T47D (cell line): Measurements from ENCODE around the gene TPP1.

Source experiments
- DNase-seq, 2 experiments: peaks; one replicate each; pipeline versions ENCODE4 v3.0.0 to v3.0.0-alpha.2; 2011 to 2012; ENCODE audit warnings: low read depth in 1 of 2, low spot score in 1 of 2
- JUND ChIP-seq: IDR thresholded peaks from 2 replicates; pipeline ENCODE4 v1.6.1; 2012; ENCODE audit warnings: low read depth
- in situ Hi-C: cut with HindIII; loops from 2 replicates; pipeline ENCODE4 v1.10.0; 2016; ENCODE audit warnings: low sequenced_read_pairs, low pct_unique_long_range_greater_than_20kb

TPP1 gene

DNA sequence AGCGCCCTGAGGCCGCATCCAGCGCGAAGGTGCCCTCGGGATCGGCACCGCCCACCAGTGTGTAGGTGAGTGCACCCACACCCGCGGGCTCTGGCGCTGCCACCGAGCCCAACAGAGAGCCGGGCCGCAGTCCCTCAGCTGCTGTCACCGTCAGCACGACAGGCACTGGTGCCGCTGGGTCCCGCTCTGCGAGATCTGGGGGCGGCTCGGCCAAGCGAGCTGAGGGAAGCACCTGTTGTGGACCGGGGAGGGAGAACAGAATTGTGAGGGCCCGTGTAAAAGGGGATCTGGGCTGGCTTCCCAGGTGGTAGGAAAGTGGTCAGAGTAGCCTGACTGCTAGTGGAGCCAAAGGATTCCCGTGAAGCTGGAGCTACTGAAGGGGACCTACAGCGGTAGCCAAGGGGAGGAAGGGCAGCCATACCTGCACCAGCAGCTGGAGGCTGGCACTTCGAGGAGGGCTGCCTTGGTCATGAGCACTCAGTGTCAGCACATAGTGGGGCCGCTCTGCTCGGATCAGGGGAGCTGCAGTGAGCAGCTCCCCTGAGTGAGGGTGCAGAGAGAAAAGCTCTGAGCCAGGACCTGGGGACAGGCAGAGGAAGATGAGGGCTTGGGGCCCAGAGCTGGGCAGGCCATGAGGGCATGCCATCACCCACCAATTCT lies 11.5 kb upstream of the TPP1 start:
- in situ Hi-C loops, result no loop called here
- DNase-seq, result no peak
- no peak for TF ChIP-seq JUND

DNA sequence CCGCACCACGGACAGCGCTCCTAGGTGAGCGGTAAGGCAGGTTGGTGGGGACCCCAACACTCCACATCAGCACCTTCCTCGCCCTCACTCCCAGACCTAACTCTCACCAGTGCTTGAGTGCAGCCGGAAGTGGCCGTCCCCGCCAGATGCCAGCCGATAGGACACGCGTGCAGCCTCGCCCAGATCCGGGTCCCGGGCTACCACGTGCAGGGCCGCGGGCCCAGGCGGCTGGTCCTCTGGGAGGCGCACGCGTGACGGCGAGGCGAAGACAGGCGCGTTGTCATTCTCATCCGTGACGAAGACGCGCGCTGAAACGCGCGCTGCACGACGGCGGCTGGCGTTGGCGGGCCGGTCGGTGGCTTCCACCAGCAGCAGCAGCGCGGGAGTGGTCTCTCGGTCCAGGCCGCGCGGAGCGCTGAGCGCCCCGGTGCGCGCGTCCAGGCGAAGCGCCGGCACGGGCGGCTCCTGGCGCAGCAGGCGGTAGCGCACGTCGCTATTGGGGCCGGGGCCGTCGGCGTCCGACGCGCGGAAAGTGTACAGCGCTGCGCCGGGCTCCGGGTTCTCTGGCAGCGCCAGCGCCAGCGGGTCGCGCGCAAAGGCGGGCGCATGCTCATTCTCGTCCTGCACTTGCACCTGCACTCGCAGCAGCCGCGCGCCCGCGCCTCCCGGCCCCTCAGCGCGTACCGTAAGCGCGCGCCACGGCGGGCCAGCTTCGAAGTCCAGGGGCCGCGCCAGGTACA lies 10.8 kb upstream of the TPP1 start:
- DNase-seq, result no peak
- TF ChIP-seq JUND, result no peak
- in situ Hi-C loops, result no loop called here

DNA sequence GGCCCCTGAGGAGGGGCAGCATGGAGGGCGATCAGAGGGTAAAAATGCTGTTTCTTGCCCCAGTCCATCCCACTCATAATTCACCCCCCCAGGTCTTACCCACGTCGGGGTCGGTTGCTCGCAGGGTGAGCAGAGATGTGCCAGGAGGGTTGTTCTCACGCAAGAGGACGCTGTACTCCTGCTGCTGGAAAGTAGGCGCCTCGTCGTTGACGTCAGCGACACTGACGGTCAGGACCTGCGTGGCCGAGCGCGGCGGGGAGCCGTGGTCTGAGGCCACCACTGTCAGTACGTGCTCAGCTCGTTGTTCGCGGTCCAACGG lies 10.3 kb upstream of the TPP1 start:
- in situ Hi-C loops, result no loop called here
- DNase-seq, result no peak
- TF ChIP-seq JUND, result no peak

GRCh38 chr11:6628526-6628925 lies 9.3 kb upstream of the TPP1 start:
- no peak for TF ChIP-seq JUND
- in situ Hi-C loops, result no loop called here
- DNase-seq, result no peak

DNA sequence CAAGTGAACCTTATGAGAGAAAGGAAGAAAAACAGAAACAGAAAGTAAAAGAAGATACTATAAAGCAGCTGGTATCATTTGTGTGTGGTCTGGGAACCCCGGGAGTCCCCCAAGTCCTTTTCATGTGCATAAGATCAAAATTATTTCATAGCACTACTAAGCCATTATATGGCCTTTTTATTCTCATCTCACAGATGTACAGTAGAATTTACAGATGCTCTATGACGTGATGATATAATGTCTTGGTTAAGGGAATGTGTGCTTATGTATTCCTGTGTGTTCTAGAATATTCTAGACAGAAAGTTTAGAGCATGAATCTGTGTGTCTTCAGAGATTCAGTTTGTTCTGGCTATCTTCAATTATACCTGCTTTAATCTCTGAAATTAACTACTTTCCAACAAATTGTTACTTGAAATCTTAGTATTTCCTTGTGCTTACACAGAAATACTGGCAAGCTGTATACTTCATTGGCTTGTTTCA lies 8.6 kb upstream of the TPP1 start:
- TF ChIP-seq JUND, result no peak
- in situ Hi-C loops, result no loop called here
- no peak for DNase-seq

- no peak for DNase-seq
- no peak for TF ChIP-seq JUND
- in situ Hi-C loops, result no loop called here
Measured at GRCh38 chr11:6626971-6627761, 7.9 kb upstream of the TPP1 start.

GRCh38 chr11:6625832-6626420 lies 6.7 kb upstream of the TPP1 start:
- in situ Hi-C loops, result no loop called here
- no peak for DNase-seq
- TF ChIP-seq JUND, result no peak

DNA sequence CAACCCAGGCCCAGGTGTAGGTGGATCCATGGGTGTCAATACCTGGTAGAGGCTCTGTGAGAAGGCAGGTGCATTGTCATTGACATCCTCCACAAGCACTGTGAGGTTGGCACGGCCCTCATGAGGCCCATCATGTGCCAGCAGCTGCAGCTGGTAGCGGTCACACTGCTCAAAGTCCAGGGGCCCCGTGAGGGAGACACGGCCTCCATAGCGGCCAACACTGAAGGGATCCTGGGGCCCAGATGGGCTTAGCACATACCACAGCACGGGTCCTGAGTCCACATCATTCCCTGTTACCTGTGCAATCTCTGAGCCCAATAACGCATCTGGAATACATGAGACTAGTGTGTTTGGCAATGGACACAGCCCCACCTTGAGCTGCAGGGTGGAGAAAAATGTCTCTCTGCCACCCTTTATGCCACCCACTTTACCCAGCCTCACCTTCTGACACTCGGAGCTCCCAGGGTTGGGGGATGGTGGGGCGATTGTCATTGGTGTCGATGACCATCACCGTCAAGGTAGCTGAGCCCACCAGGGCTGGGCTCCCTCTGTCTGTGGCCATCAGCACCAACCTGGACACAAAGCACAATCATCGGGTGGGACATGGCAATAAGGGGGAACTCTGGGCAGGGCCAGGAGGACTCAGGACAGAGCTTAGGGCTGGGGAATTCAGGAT lies 6.1 kb upstream of the TPP1 start:
- in situ Hi-C loops, result no loop called here
- DNase-seq, result no peak

GRCh38 chr11:6623391-6624363 lies 4.5 kb upstream of the TPP1 start:
- TF ChIP-seq JUND, result no peak
- DNase-seq, result no peak
- in situ Hi-C loops, result no loop called here

More for the DNA sequence above, 6.1 kb upstream of the TPP1 start:
- no peak for TF ChIP-seq JUND

DNA sequence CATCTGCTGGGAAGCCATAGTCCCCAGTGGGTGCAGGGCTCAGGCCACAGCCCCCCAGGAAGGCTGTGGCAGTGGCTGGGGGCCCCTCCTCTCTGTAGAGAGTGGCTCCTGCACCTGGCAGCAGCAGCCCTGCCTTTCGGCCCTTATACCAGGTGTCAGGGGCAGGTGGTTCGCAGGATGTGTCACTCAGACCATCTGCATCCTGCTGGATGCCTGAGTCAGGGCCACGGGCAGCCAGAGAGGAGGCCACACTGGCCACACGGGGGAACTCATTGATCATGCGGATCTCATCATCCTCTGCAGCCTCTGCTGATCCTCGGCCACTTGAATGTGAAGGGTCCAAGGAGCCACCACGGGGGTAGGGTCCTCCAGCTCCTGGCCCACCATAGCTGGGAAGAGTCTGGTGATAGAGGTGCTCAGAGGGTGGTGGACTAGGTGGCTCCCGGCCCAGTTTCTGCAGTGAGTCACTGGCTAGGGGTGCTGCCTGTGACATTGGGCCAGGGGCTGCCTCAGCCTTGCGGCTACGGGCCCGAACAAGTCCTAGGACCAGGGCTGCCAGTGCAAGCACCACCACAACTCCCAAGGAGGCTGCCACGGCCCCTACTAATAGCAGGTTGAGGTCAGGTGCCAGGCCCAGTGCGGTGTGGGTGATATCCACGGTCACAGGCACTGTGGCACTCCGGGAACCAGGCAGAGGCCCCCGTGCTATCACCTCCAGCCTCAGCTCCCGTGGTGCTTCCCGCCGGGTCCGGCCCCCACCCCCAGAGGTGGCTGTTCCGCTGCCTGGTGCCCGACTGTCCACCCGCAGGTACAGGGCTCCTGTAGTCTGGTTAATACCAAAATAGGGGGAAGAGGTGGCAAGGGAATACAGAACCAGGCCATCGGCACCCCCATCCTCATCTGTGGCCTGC lies 3.3 kb upstream of the TPP1 start:
- no peak for TF ChIP-seq JUND
- DNase-seq, result no peak
- in situ Hi-C loops, result no loop called here

DNA sequence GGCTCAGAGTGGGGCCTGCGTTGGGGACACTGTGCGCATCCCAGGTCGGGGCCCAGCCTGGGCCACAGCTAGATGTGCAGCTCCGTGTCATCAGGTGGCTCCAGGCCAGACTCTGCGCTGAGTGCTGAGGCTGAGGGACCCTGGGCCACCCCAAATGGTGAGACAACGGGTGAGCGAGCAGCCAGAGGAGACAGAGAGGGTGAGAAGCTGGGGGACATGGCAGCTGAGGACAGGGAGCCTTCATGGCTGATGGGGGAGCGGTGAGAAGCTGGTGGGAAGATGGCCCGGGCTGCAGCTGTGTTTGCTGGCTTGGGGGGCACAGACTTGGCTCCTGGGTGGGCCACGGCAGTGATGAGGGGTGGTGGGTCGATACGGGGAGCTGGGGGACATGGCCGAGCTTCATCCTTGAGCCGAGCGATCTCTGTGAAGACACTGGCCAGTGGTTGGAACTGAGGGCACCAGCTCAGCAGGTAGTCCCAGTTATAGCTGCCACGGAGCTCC lies 2.5 kb upstream of the TPP1 start:
- TF ChIP-seq JUND, result no peak
- in situ Hi-C loops, result no loop called here

More for the DNA sequence above, 2.5 kb upstream of the TPP1 start:
- DNase-seq, result no peak
